OCI-LY7 (cell line): ENCODE measurements around the gene STAT5A.

Source experiments
- CTCF ChIP-seq: fragments of 200-600 bp; sonication (generic); conservative IDR thresholded peaks from 2 replicates; pipeline ENCODE4 v1.5.1; 2014; ENCODE audit warnings: mild to moderate bottlenecking, antibody characterized with exemption, low read length, moderate library complexity, mixed read lengths
- EZH2phosphoT487 ChIP-seq: fragments of 200-600 bp; sonication (generic); IDR thresholded peaks from 2 replicates; pipeline ENCODE4 v1.6.1; 2018; ENCODE audit warnings: low read depth, borderline replicate concordance, mild to moderate bottlenecking, mixed run types, antibody characterized with exemption, low read length, moderate library complexity, mixed read lengths

GRCh38 chr17:42303694-42304093, 15.4 kb downstream of the STAT5A start:
- TF ChIP-seq CTCF (no peak), EZH2phosphoT487 (no peak)
